NOMO-1 treated with dmso at 0.1 percent for 144 hours (cell line): Measurements from ENCODE around the gene UMAD1.
"Not testable (repeated sequence)": the region's sequence is repeated elsewhere in the genome, so short reads cannot be mapped to it uniquely, and the experiment has no call there.

ENCODE experiments used
- DNase-seq: peaks from one replicate; lab custom pipeline; 2025; ENCODE audit not compliant: unreplicated experiment; lab: John Stamatoyannopoulos, UW

Gene UMAD1

GRCh38 chr7:7652798-7653540, 12.4 kb downstream of the UMAD1 start:
- DNase-seq = no peak

GRCh38 chr7:7653593-7654187, 13.1 kb downstream of the UMAD1 start:
- no peak for DNase-seq

GRCh38 chr7:7654964-7655715, 14.6 kb downstream of the UMAD1 start:
- no peak for DNase-seq

- DNase-seq = not testable (repeated sequence)
These were observed 15.9 kb downstream of the UMAD1 start for GRCh38 chr7:7656459-7656858.

GRCh38 chr7:7662527-7662926, 22.0 kb downstream of the UMAD1 start:
- DNase-seq = no peak

GRCh38 chr7:7664291-7664690, 23.7 kb downstream of the UMAD1 start:
- DNase-seq = no peak

- no peak for DNase-seq
These were observed 24.5 kb downstream of the UMAD1 start for GRCh38 chr7:7665031-7665430.

- no peak for DNase-seq
These were observed 26.6 kb downstream of the UMAD1 start for GRCh38 chr7:7667187-7667586.

GRCh38 chr7:7668706-7669105, 28.2 kb downstream of the UMAD1 start:
- no peak for DNase-seq

- DNase-seq = no peak
These were observed 29.9 kb downstream of the UMAD1 start for GRCh38 chr7:7670490-7670889.

GRCh38 chr7:7671361-7671760, 30.8 kb downstream of the UMAD1 start:
- no peak for DNase-seq

GRCh38 chr7:7672545-7673239, 32.1 kb downstream of the UMAD1 start:
- DNase-seq = no peak

- DNase-seq = no peak
These were observed 32.6 kb downstream of the UMAD1 start for GRCh38 chr7:7673240-7673550.

GRCh38 chr7:7675686-7676085, 35.1 kb downstream of the UMAD1 start:
- no peak for DNase-seq

- not testable (repeated sequence) for DNase-seq
These were observed 39.1 kb downstream of the UMAD1 start for GRCh38 chr7:7679640-7680039.

GRCh38 chr7:7681191-7681935, 40.8 kb downstream of the UMAD1 start:
- DNase-seq = no peak

- no peak for DNase-seq
These were observed 41.4 kb downstream of the UMAD1 start for GRCh38 chr7:7681936-7682329.

GRCh38 chr7:7682861-7683260, 42.3 kb downstream of the UMAD1 start:
- DNase-seq = no peak

- no peak for DNase-seq
These were observed 46.4 kb downstream of the UMAD1 start for GRCh38 chr7:7686811-7687508.

GRCh38 chr7:7687800-7688199, 47.2 kb downstream of the UMAD1 start:
- no peak for DNase-seq
